Small intestine (tissue), 7 donors: Measurements from ENCODE around the gene LARGE1. TPM values are rescaled to one million over a fixed set of nuclear protein-coding genes. Genes with fewer than 3 reads are reported as not detected.

ENCODE experiments used
- DNase-seq, 2 donors: peaks; one replicate each; pipeline versions ENCODE4 v3.0.0 to v3.0.0-alpha.2; 2013
- FAIRE-seq: peaks from 2 replicates; lab custom pipeline; 2012; peaks lifted over from hg19 to GRCh38; lab: Jason Lieb, UNC
- H3K27ac ChIP-seq, 3 donors: one replicate each; pipeline ENCODE4 v1.5.1; 2013; ENCODE audit warnings: low read length in 2 of 3, mild to moderate bottlenecking in 2 of 3, control low read depth in 1 of 3, inconsistent platforms in 1 of 3, low read depth in 1 of 3, moderate library complexity in 1 of 3
- H3K27me3 ChIP-seq, 3 donors: one replicate each; pipeline ENCODE4 v1.6.1; 2013; ENCODE audit warnings: low read length in 3 of 3, inconsistent platforms in 1 of 3; ENCODE audit not compliant: control insufficient read depth in 3 of 3, insufficient read depth in 3 of 3
- H3K36me3 ChIP-seq, 3 donors: one replicate each; pipeline ENCODE4 v1.6.1; 2013; ENCODE audit warnings: low read length in 3 of 3, inconsistent platforms in 1 of 3, low read depth in 1 of 3, mild to moderate bottlenecking in 1 of 3, moderate library complexity in 1 of 3; ENCODE audit not compliant: control insufficient read depth in 3 of 3, insufficient read depth in 2 of 3
- H3K4me1 ChIP-seq, 3 donors: one replicate each; pipeline ENCODE4 v1.6.1; 2013; ENCODE audit warnings: low read length in 2 of 3, inconsistent platforms in 1 of 3, low read depth in 1 of 3, mild to moderate bottlenecking in 1 of 3, moderate library complexity in 1 of 3; ENCODE audit not compliant: control insufficient read depth in 3 of 3, insufficient read depth in 2 of 3
- H3K4me3 ChIP-seq, 3 donors: one replicate each; pipeline ENCODE4 v1.5.1; 2013; ENCODE audit warnings: low read length in 3 of 3, control low read depth in 1 of 3, inconsistent platforms in 1 of 3, low read depth in 1 of 3, mild to moderate bottlenecking in 1 of 3, moderate library complexity in 1 of 3
- H3K9me3 ChIP-seq, 2 donors: one replicate each; pipeline ENCODE4 v1.6.1; 2013; ENCODE audit warnings: low read depth in 1 of 2, low read length in 1 of 2; ENCODE audit not compliant: control insufficient read depth in 2 of 2, insufficient read depth in 1 of 2
- WGBS, 3 donors: extraction: QIAGEN DNeasy Blood & Tissue Kit; methylation state at CpG; one replicate each; pipeline ENCODE4 v1.1.7; 2013; 5-methylcytosine and 5-hydroxymethylcytosine counted together
- polyA plus RNA-seq, 4 donors: library from polyadenylated mRNA; stranded (reverse) in 3 of 4; unstranded in 1 of 4; fragments of 200-250 nt in 3 of 4; fragments of 120-200 nt in 1 of 4; gene quantifications; one replicate each; pipeline versions ENCODE4 v1.2.1 to v1.2.3, GENCODE V29; 2013
- donor health status: healthy with polysubstance abuse.
- donor health status: control.
- donor health status: control.
- donor health status: Bipolar disorder and iron deficiency.
- donor health status: healthy.

Gene LARGE1
- polyA plus RNA-seq, 4 donors: 5.1 to 18.8 (median 8.0) TPM

DNA sequence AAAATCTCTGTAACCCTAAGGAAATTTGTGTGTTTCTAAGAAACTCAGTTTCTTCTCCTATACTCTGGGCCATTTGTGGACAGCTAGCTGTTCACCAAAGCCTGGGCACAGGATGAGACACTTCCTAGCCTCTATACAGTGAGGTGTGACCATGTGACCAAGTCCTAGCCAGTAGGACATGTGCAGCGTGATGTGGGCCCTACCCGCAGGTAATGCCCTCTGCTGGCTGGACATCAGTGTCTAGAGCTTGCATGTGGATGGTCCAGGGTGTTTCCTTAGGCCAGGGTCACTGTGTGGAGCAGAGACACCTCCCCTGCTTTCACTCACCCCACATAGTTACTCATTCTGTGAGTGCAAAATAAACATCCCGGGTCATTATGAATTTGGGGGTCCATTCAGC is 100.5 kb downstream of the LARGE1 start:
- DNase-seq (no peak), FAIRE-seq (no peak)
- H3K4me1 ChIP-seq: peaks cover 0 to 4% (median 0%) of the 10 kb centered on the region in 3 donors
- 88 to 93% (median 90%) methylated on average over 3 of the region's 3 CpGs for WGBS, 3 donors
- H3K36me3 ChIP-seq: no peaks in the 10 kb centered on the region
- H3K27ac ChIP-seq: no peak overlapping the region
- H3K27me3 ChIP-seq: no peaks in the 10 kb centered on the region
- H3K9me3 ChIP-seq: peaks cover 0 to 15% of the 10 kb centered on the region in 2 donors
- no peak overlapping the region for H3K4me3 ChIP-seq

DNA sequence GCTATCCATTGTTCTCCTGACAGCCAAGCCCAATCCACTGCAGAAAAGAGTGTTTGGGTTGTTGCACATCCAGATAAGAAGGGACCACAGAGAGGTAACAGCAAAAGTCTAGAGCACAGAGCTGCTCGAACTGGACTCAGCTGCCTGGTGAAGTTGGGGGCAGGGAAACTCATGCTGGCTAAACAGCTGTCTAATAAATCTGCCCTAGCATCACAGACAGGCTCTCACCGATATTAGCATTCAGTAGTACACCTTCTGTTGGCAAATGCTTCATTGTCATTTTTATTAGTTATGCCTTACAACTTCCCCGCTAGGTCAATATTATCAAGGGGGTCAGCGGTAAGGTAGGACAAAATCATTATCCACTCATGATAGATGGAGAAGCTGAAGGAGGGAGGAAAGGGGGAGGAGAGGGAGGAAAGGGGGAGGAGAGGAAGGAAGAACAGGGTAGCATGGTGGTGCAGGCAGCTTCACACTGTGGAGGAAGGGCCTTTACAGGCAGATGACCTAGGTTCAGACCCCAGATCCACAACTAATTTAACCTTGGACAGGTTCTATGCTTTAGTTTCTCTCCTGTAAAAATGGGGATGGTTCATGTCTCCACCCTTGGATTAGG is 102.7 kb downstream of the LARGE1 start:
- Histone ChIP-seq H3K9me3 (peaks cover 0 to 15% of the 10 kb centered on the region in 2 donors), H3K36me3 (no peaks in the 10 kb centered on the region), H3K4me3 (no peak overlapping the region), H3K4me1 (no peaks in the 10 kb centered on the region), H3K27me3 (no peaks in the 10 kb centered on the region), H3K27ac (no peak overlapping the region)
- DNase-seq: no peak
- WGBS, 3 donors: 79 to 91% (median 88%) methylated on average over 4 of the region's 4 CpGs
- no peak for FAIRE-seq

DNA sequence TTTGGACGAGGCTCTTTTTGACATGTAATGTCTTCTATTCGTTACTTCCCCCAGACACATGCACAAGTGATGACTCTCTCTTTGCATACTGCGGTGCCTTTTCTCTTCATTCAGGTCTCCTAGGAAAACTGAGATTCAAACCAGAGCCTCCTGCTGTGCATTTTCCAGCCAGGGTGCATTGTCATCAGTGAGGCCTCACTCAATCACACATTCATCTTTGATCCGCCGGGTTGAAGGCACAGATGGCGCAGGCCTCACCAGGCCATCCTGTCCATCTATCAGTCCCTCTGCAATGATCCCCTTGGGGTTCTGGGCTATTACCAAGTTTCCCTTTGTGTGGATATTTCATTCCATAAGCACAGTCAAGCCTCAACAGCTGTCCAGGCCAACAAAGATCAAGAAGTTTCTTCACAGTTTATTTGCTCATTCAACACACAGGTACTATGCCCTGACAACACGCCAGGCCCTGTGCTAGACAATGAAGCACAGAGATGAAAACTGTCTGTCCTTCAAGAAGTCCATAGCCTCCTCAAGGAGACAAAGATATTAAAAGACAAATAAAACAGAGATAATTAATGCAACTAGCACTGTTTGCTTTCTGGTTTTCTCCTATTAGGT is 107.8 kb downstream of the LARGE1 start:
- no peak for DNase-seq
- FAIRE-seq: no peak
- peak overlapping the region in 1 of 3 donors; percentile 73 for H3K27ac ChIP-seq

DNA sequence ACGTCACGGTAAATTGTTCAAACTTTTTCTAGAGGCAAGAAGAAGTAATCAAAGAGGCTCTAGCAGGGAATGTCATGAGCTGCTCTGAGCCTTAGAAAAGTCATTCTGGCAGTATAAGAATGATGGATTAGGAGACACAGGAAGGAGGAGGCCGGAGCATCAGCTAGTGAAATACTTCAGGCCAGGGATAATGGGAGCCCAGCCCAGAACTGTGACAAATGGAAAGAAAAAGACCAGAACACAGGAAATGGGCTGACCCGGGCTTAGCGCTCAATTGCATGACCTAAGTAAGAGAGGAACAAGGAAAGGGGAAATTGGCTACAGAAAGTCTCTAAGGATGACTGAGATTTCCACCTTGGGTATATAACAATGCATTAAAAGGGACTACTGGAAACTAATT is 108.6 kb downstream of the LARGE1 start:
- no peak for FAIRE-seq
- peak overlapping the region in 1 of 3 donors; percentile 73 for H3K27ac ChIP-seq

More for the DNA sequence above, 107.8 kb downstream of the LARGE1 start:
- Histone ChIP-seq H3K9me3 (peaks cover 0 to 15% of the 10 kb centered on the region in 2 donors), H3K4me1 (no peaks in the 10 kb centered on the region), H3K27me3 (no peaks in the 10 kb centered on the region), H3K4me3 (no peak overlapping the region), H3K36me3 (no peaks in the 10 kb centered on the region)
- 85 to 89% (median 86%) methylated on average over 7 of the region's 7 CpGs for WGBS, 3 donors

DNA sequence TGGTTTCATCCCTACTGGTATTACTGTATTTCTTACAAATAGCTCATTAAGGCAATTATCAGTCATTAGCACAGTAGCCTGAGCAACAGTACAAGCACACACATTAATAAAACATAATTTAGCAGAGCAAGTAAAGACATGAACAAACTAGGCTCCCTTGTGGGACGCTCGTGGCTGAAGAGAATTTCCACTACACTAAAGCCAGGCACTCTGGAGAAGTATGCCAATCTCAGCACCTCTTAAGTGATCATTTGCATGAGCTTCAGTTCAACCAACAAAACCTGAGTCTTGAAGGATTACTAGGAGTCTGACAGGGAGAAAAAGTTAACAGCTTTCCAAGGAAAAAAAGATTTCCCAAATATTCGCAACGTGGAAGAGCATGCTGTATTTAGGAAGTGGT is 109.1 kb downstream of the LARGE1 start:
- Histone ChIP-seq H3K36me3 (no peaks in the 10 kb centered on the region), H3K27me3 (no peaks in the 10 kb centered on the region), H3K4me1 (no peaks in the 10 kb centered on the region), H3K27ac (peak overlapping the region in 1 of 3 donors; percentile 64), H3K9me3 (peaks cover 0 to 6% of the 10 kb centered on the region in 2 donors), H3K4me3 (no peak overlapping the region)
- FAIRE-seq: no peak
- 61 to 89% (median 70%) methylated on average over 4 of the region's 4 CpGs for WGBS, 3 donors
- no peak for DNase-seq

More for the DNA sequence above, 108.6 kb downstream of the LARGE1 start:
- Histone ChIP-seq H3K27me3 (no peaks in the 10 kb centered on the region), H3K9me3 (peaks cover 0 to 10% of the 10 kb centered on the region in 2 donors), H3K4me1 (no peaks in the 10 kb centered on the region), H3K4me3 (no peak overlapping the region), H3K36me3 (no peaks in the 10 kb centered on the region)
- peak in 1 of 2 donors; percentile 30 for DNase-seq
- WGBS, 3 donors: 37 to 87% (median 54%) methylated on average over 5 of the region's 5 CpGs

DNA sequence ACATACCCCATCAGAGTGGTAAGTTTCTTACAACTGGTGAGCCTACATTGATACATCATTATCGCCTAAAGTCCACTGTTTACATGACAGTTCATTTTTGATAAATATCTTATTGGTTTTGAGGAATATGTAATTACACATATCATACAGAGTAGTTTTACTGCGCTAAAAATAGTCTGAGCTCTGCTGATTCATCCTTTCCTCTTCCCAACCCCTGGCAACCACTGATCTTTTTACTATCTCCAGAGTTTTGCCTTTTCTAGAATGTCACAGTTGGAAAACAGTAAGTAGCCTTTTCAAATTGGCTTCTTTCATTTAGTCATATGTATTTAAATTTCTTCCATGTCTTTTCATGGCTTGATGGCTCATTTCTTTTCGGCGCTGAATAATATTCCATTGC is 112.8 kb downstream of the LARGE1 start:
- H3K4me3 ChIP-seq: no peak overlapping the region
- H3K4me1 ChIP-seq: peaks cover 0 to 2% (median 0%) of the 10 kb centered on the region in 3 donors
- WGBS, 3 donors: 93 to 98% (median 97%) methylated on average over 4 of the region's 4 CpGs
- H3K27ac ChIP-seq: no peak overlapping the region
- FAIRE-seq: no peak
- H3K27me3 ChIP-seq: no peaks in the 10 kb centered on the region
- H3K36me3 ChIP-seq: no peaks in the 10 kb centered on the region
- DNase-seq: no peak
- no peaks in the 10 kb centered on the region for H3K9me3 ChIP-seq

DNA sequence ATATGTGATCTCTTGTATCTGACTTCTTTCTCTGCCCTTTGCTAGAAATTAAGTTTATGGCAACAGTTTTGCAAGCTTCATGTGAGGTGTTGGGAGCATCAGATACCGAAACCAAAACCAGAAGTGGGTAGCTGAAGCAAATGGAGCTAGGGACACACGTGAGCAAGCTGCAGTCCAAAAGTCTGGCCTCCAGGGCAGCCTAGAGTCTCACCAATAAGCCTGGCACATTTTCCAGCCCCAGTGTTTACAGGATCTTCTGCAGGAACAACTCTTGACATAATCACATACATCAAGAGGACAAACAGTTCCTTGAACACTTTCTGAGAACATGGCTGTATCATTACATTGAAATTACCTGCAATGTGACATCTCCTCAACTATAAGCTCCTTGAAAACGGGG is 114.1 kb downstream of the LARGE1 start:
- FAIRE-seq (no peak), DNase-seq (peak; percentile 61 to 63)
- Histone ChIP-seq H3K4me1 (peaks cover 0 to 2% (median 0%) of the 10 kb centered on the region in 3 donors), H3K4me3 (no peak overlapping the region), H3K9me3 (no peaks in the 10 kb centered on the region), H3K36me3 (no peaks in the 10 kb centered on the region), H3K27me3 (no peaks in the 10 kb centered on the region), H3K27ac (peak overlapping the region in 1 of 3 donors; percentile 58)
- WGBS, 3 donors: 18 to 30% (median 25%) methylated on average over 3 of the region's 3 CpGs

DNA sequence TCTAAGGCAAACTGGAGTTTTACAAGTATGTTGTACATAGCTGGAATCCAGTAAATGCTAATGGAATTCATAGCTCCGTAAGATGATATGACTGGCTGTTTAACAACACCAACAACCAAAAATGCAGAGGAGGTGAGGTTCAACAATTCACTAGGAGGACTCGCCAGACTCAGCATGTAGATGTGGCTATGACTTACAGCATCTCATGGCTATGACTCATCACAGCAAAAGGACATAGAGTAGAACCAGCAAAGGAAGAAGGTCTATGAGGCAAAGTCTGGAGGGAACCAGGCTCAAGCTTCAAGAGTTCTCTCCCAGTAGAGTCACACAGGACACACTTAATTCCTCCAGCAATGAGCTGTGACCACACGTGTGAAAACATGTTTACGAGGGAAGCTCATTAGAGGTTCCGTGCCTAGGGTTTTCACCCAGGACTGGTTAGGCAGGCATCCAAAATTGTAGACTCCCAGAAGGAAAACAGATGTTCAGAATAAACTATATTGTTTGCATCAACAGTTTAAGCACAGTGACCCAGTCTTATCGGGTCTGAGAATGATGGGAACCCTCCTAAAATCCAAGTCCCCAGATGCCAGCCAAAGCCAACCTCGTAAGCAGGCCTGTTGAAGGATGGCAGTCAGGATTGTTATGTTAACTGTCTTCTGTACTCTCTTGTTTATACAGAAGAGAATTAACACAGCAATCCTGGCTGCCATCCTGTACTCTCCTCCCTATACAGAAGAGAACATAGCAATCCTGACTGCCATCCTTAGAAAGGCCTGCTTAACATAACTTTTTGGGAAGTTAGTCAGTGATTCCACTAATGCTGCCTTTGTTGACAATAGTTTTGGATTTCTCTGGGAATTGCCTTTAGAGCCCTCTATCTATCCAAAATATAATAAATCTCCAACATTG is 116.6 kb downstream of the LARGE1 start:
- H3K27me3 ChIP-seq: no peaks in the 10 kb centered on the region
- H3K27ac ChIP-seq: peak overlapping the region in 2 of 3 donors; percentile 33 to 52
- WGBS, 3 donors: 70 to 89% (median 85%) methylated on average over 7 of the region's 7 CpGs
- H3K9me3 ChIP-seq: no peaks in the 10 kb centered on the region
- FAIRE-seq (no peak), DNase-seq (peak; percentile 29 to 31)
- peaks cover 0 to 2% (median 0%) of the 10 kb centered on the region in 3 donors for H3K4me1 ChIP-seq
- no peaks in the 10 kb centered on the region for H3K36me3 ChIP-seq
- no peak overlapping the region for H3K4me3 ChIP-seq
